Astrocyte (in vitro differentiated cells and primary cell): ENCODE results near the gene PTPRCAP. TPM values are rescaled to one million over a fixed set of nuclear protein-coding genes. Genes with fewer than 3 reads are reported as not detected.

Experiments used
- DNase-seq: peaks from one replicate; pipeline ENCODE4 v3.0.0-alpha.2; 2010; ENCODE audit warnings: low read depth
- FAIRE-seq: peaks from 2 replicates; lab custom pipeline; 2011; peaks lifted over from hg19 to GRCh38; lab: Jason Lieb, UNC
- H2AFZ ChIP-seq: 2 replicates; pipeline ENCODE4 v1.6.0; 2012; ENCODE audit warnings: low read depth, low read length, inconsistent platforms
- H3K27ac ChIP-seq: 2 replicates; pipeline ENCODE4 v1.5.1; 2011; ENCODE audit warnings: low read depth, low read length, inconsistent platforms
- H3K27me3 ChIP-seq: 2 replicates; pipeline ENCODE4 v1.6.0; 2011; ENCODE audit warnings: low read length, inconsistent platforms; ENCODE audit not compliant: insufficient read depth
- H3K36me3 ChIP-seq: 2 replicates; pipeline ENCODE4 v1.5.1; 2011; ENCODE audit warnings: low read length, inconsistent platforms; ENCODE audit not compliant: insufficient read depth
- H3K4me1 ChIP-seq: 2 replicates; pipeline ENCODE4 v1.5.1; 2011; ENCODE audit warnings: low read length, inconsistent platforms; ENCODE audit not compliant: insufficient read depth
- H3K4me2 ChIP-seq: 2 replicates; pipeline ENCODE4 v1.6.0; 2012; ENCODE audit warnings: low read length, inconsistent platforms
- H3K4me3 ChIP-seq: 2 replicates; pipeline ENCODE4 v1.5.1; 2011; ENCODE audit warnings: low read depth, mild to moderate bottlenecking, low read length, inconsistent platforms; ENCODE audit not compliant: insufficient read depth
- H3K79me2 ChIP-seq: 2 replicates; pipeline ENCODE4 v1.6.0; 2012; ENCODE audit warnings: mild to moderate bottlenecking, low read length, inconsistent platforms; ENCODE audit not compliant: insufficient read depth
- H3K9ac ChIP-seq: 2 replicates; pipeline ENCODE4 v1.6.0; 2012; ENCODE audit warnings: mild to moderate bottlenecking, low read length, inconsistent platforms
- H3K9me3 ChIP-seq: 2 replicates; pipeline ENCODE4 v1.5.1; 2012; ENCODE audit warnings: low read depth, mild to moderate bottlenecking, low read length, inconsistent platforms; ENCODE audit not compliant: insufficient read depth
- H4K20me1 ChIP-seq: 2 replicates; pipeline ENCODE4 v1.6.0; 2012; ENCODE audit warnings: low read length, inconsistent platforms; ENCODE audit not compliant: insufficient read depth
- H3K27ac Mint-ChIP-seq: one replicate; pipeline ENCODE4 v1.8.0; 2021; ENCODE audit warnings: mild to moderate bottlenecking, mixed read lengths; ENCODE audit not compliant: unreplicated experiment
- H3K27me3 Mint-ChIP-seq: one replicate; pipeline ENCODE4 v1.8.0; 2021; ENCODE audit warnings: low read depth, mixed read lengths; ENCODE audit not compliant: unreplicated experiment
- H3K36me3 Mint-ChIP-seq: one replicate; pipeline ENCODE4 v1.8.0; 2021; ENCODE audit warnings: low read depth, mixed read lengths; ENCODE audit not compliant: unreplicated experiment
- H3K4me1 Mint-ChIP-seq: one replicate; pipeline ENCODE4 v1.8.0; 2021; ENCODE audit warnings: low read depth, mixed read lengths; ENCODE audit not compliant: unreplicated experiment
- H3K4me3 Mint-ChIP-seq: one replicate; pipeline ENCODE4 v1.8.0; 2021; ENCODE audit warnings: mild to moderate bottlenecking, moderate library complexity, mixed read lengths; ENCODE audit not compliant: unreplicated experiment
- H3K9me3 Mint-ChIP-seq: one replicate; pipeline ENCODE4 v1.8.0; 2021; ENCODE audit warnings: mild to moderate bottlenecking, mixed read lengths; ENCODE audit not compliant: unreplicated experiment
- EZH2 ChIP-seq: IDR thresholded peaks from 2 replicates; pipeline ENCODE4 v1.6.1; 2012; ENCODE audit warnings: mild to moderate bottlenecking, low read length, inconsistent platforms; ENCODE audit not compliant: insufficient read depth
- total RNA-seq: library from RNA; stranded (reverse); gene quantifications from 2 replicates; pipeline ENCODE4 v1.2.1, GENCODE V29; 2021
- TF ChIP-seq, protein P1 (sequence below): IDR thresholded peaks from 2 replicates; pipeline ENCODE4 v1.5.1; 2011; ENCODE audit warnings: low read depth, mild to moderate bottlenecking, inconsistent platforms, low read length, moderate library complexity; ENCODE audit not compliant: insufficient read depth

The PTPRCAP gene
- total RNA-seq, 1 donor from 2014 or later: 1.7 TPM

DNA sequence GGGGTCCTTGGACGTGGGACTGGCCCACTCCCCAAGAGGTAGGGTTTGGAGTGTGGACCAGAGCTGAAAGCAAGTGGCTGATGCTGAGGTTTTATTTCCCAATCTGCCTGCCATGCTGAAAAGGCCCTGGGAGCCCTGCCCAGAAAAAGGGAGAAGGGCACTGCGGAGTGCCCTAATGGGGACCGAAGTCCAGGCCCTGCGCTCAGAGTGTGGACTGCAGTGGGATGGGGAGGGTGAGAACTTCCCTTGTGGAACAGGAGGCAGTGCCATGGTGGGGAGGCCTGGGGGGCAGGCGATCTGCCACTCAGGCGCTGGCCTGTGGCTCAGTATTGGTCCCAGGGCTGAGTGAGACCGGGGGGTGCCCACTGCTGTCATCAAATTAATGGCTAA lies 10.7 kb upstream of the PTPRCAP start:
- H3K27ac Mint-ChIP-seq: no peak overlapping the region
- H3K36me3 Mint-ChIP-seq: peaks cover 2% of the 10 kb centered on the region
- H3K9me3 Mint-ChIP-seq: no peaks in the 10 kb centered on the region
- Histone ChIP-seq H3K4me1 (peaks cover 3% of the 10 kb centered on the region), H3K9ac (no peak overlapping the region), H3K36me3 (no peaks in the 10 kb centered on the region), H4K20me1 (no peaks in the 10 kb centered on the region), H2AFZ (no peak overlapping the region), H3K79me2 (no peaks in the 10 kb centered on the region), H3K4me2 (no peak overlapping the region), H3K27me3 (no peaks in the 10 kb centered on the region), H3K4me3 (no peak overlapping the region), H3K27ac (no peak overlapping the region), H3K9me3 (no peaks in the 10 kb centered on the region)
- no peaks in the 10 kb centered on the region for H3K4me1 Mint-ChIP-seq
- TF ChIP-seq EZH2: no peak
- TF ChIP-seq, protein P1, sequence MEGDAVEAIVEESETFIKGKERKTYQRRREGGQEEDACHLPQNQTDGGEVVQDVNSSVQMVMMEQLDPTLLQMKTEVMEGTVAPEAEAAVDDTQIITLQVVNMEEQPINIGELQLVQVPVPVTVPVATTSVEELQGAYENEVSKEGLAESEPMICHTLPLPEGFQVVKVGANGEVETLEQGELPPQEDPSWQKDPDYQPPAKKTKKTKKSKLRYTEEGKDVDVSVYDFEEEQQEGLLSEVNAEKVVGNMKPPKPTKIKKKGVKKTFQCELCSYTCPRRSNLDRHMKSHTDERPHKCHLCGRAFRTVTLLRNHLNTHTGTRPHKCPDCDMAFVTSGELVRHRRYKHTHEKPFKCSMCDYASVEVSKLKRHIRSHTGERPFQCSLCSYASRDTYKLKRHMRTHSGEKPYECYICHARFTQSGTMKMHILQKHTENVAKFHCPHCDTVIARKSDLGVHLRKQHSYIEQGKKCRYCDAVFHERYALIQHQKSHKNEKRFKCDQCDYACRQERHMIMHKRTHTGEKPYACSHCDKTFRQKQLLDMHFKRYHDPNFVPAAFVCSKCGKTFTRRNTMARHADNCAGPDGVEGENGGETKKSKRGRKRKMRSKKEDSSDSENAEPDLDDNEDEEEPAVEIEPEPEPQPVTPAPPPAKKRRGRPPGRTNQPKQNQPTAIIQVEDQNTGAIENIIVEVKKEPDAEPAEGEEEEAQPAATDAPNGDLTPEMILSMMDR: no peak
- no peak overlapping the region for H3K4me3 Mint-ChIP-seq
- H3K27me3 Mint-ChIP-seq: peaks cover 11% of the 10 kb centered on the region
- DNase-seq (no peak), FAIRE-seq (no peak)

DNA sequence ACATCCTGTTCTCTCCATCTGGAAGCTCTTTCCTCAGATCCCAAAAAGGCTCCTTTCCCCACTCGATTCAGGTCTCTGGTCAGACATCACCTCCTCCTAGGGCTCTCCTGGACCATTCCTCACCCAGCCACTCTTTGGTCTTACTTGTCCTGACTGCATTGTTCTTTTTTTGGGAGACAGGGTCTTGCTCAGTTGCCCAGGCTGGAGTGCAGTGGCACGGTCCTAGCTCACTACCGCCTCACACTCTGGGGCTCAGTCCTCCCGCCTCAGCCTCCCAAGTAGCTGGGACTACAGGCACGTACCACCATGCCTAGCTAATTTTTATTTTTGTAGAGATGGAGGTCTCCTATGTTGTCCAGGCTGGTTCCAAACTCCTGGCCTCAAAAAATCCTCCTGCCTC lies 8.0 kb upstream of the PTPRCAP start:
- H3K27me3 ChIP-seq: no peaks in the 10 kb centered on the region
- Mint-ChIP-seq H3K27ac (no peak overlapping the region), H3K27me3 (peaks cover 6% of the 10 kb centered on the region), H3K9me3 (no peaks in the 10 kb centered on the region), H3K4me1 (peaks cover 4% of the 10 kb centered on the region), H3K36me3 (no peaks in the 10 kb centered on the region), H3K4me3 (no peak overlapping the region)
- no peak overlapping the region for H2AFZ ChIP-seq
- TF ChIP-seq EZH2: no peak
- TF ChIP-seq, protein P1: no peak
- no peak overlapping the region for H3K4me2 ChIP-seq
- no peak for FAIRE-seq
- H3K9me3 ChIP-seq: no peaks in the 10 kb centered on the region
- no peak overlapping the region for H3K27ac ChIP-seq
- peaks cover 12% of the 10 kb centered on the region for H3K4me1 ChIP-seq
- no peak for DNase-seq
- peaks cover 18% of the 10 kb centered on the region for H4K20me1 ChIP-seq
- no peak overlapping the region for H3K4me3 ChIP-seq
- H3K36me3 ChIP-seq: no peaks in the 10 kb centered on the region
- peaks cover 15% of the 10 kb centered on the region for H3K79me2 ChIP-seq
- no peak overlapping the region for H3K9ac ChIP-seq

DNA sequence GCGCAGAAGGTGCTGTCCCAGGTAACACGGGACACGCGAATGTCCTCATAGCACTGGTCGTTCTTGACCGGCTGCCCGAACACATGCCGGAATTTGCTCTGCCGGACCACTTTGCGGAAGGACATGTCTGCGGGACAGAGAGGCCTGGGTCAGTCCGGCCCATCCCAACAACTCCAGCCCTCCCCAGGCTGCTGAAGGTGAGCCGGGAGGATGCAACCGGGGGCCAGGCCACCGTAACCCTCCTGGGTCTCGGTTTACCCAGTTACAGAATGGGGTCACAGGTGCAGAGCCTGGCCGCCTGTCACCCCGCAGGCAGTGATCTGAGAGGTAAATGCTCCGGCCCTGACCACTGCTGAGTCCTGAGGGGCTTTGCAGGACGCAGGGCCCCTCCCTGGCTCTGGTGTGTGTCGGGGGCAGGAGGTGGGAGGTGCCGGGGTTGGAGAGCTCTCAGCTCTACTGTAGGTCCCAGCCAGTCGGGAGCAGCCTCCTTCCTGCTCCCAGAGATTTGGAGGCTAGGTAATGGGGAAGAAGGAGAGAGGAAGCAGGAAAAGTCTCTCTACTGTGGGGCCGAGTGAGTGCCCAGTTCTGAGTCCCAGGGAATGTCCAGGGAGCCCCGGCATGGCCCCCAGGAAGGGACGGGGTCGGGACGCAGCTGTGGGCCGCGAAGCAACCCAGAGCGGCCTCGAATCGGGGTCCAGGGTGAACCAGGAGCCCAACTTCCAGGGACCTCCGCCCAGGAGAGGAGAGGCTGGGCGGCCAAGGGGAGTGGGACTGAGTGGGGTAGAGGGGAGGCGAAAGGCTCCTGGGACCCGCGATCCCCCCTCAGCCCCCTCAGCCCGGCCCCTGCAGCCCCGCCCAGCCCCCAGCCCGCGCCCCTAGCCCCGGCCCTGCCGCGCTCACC lies 5.3 kb upstream of the PTPRCAP start:
- Histone ChIP-seq H3K9ac (peak overlapping the region; percentile 88), H2AFZ (peak overlapping the region; percentile 18), H3K27ac (peak overlapping the region; percentile 33), H3K4me1 (peaks cover 12% of the 10 kb centered on the region), H3K27me3 (no peaks in the 10 kb centered on the region), H4K20me1 (peaks cover 20% of the 10 kb centered on the region), H3K79me2 (peaks cover 15% of the 10 kb centered on the region), H3K36me3 (no peaks in the 10 kb centered on the region), H3K9me3 (no peaks in the 10 kb centered on the region), H3K4me3 (peak overlapping the region; percentile 80), H3K4me2 (peak overlapping the region; percentile 97)
- Mint-ChIP-seq H3K9me3 (no peaks in the 10 kb centered on the region), H3K4me1 (peaks cover 9% of the 10 kb centered on the region), H3K4me3 (peak overlapping the region; percentile 94), H3K36me3 (peaks cover 1% of the 10 kb centered on the region), H3K27ac (peak overlapping the region; percentile 87), H3K27me3 (peaks cover 4% of the 10 kb centered on the region)
- no peak for TF ChIP-seq EZH2
- TF ChIP-seq, protein P1: no peak
- DNase-seq (no peak), FAIRE-seq (no peak)
